Smooth muscle cell (in vitro differentiated cells): ENCODE data around the gene LAMC3. TPM values are rescaled to one million over a fixed set of nuclear protein-coding genes. Genes with fewer than 3 reads are reported as not detected.

Experiments
- DNase-seq: peaks from one replicate; lab custom pipeline; 2025; ENCODE audit not compliant: unreplicated experiment; lab: John Stamatoyannopoulos, UW
- H2AFZ ChIP-seq: fragments of 200-600 bp; sonication (generic); 2 replicates; pipeline ENCODE4 v1.6.0; 2016; ENCODE audit warnings: antibody characterized with exemption, low read depth, mild to moderate bottlenecking
- H3F3A ChIP-seq: fragments of 200-600 bp; sonication (generic); 2 replicates; pipeline ENCODE4 v1.6.0; 2017; ENCODE audit warnings: antibody characterized with exemption, low read depth
- H3K27ac ChIP-seq: fragments of 200-600 bp; sonication (generic); 2 replicates; pipeline ENCODE4 v1.5.1; 2016; ENCODE audit warnings: low read depth, mild to moderate bottlenecking
- H3K27me3 ChIP-seq: fragments of 200-600 bp; sonication (generic); 2 replicates; pipeline ENCODE4 v1.6.1; 2016; ENCODE audit warnings: low read depth, mild to moderate bottlenecking
- H3K36me3 ChIP-seq: fragments of 200-600 bp; sonication (generic); 2 replicates; pipeline ENCODE4 v1.5.1; 2016; ENCODE audit warnings: low read depth
- H3K4me1 ChIP-seq: fragments of 200-600 bp; sonication (generic); 2 replicates; pipeline ENCODE4 v1.5.1; 2016; ENCODE audit warnings: low read depth
- H3K4me2 ChIP-seq: fragments of 200-600 bp; sonication (generic); 2 replicates; pipeline ENCODE4 v1.6.0; 2016; ENCODE audit warnings: mild to moderate bottlenecking
- H3K4me3 ChIP-seq: fragments of 200-600 bp; sonication (generic); 2 replicates; pipeline ENCODE4 v1.5.1; 2016; ENCODE audit warnings: mild to moderate bottlenecking
- H3K79me2 ChIP-seq: fragments of 200-600 bp; sonication (generic); 2 replicates; pipeline ENCODE4 v1.6.0; 2016; ENCODE audit warnings: low read depth, mild to moderate bottlenecking
- H3K9ac ChIP-seq: fragments of 200-600 bp; sonication (generic); 2 replicates; pipeline ENCODE4 v1.6.0; 2016; ENCODE audit warnings: low read depth
- H3K9me3 ChIP-seq: fragments of 200-600 bp; sonication (generic); replicated peaks from 2 replicates; pipeline ENCODE4 v1.5.1; 2016; ENCODE audit warnings: low read depth
- H4K20me1 ChIP-seq: fragments of 200-600 bp; sonication (generic); 2 replicates; pipeline ENCODE4 v1.6.0; 2016; ENCODE audit warnings: low read depth
- WGBS: methylation state at CpG from one replicate; pipeline ENCODE4 v1.1.7; 2016; ENCODE audit warnings: low lambda C conversion rate; 5-methylcytosine and 5-hydroxymethylcytosine counted together
- polyA plus RNA-seq: library from polyadenylated mRNA; unstranded; fragments of >200 nt; fragmentation: Nextera tagmentation; extraction: Ambion mirVana; gene quantifications from 2 replicates; pipeline ENCODE4 v1.2.1, GENCODE V29; 2016
- total RNA-seq: library from RNA; depleted of rRNA; stranded (reverse); fragments of >200 nt; gene quantifications from 2 replicates; pipeline ENCODE4 v1.2.3, GENCODE V29; 2014
- TF ChIP-seq, protein P1 (sequence below): fragments of 200-600 bp; sonication (generic); IDR thresholded peaks from 2 replicates; pipeline ENCODE4 v1.5.1; 2017; ENCODE audit warnings: borderline replicate concordance, mild to moderate bottlenecking, antibody characterized with exemption; ENCODE audit not compliant: insufficient read depth, poor library complexity, severe bottlenecking

Gene LAMC3
- total and polyA plus RNA-seq, 2 experiments from 2014 or later: 21.3 to 72.0 TPM

- Histone ChIP-seq H3K4me3 (no peak overlapping the region), H3K4me2 (no peak overlapping the region), H3K9me3 (no peaks in the 10 kb centered on the region), H3K4me1 (no peaks in the 10 kb centered on the region), H3K27ac (no peak overlapping the region), H4K20me1 (no peaks in the 10 kb centered on the region), H3K27me3 (no peaks in the 10 kb centered on the region), H2AFZ (no peak overlapping the region), H3K9ac (no peak overlapping the region), H3F3A (no peaks in the 10 kb centered on the region), H3K79me2 (no peaks in the 10 kb centered on the region), H3K36me3 (no peaks in the 10 kb centered on the region)
- DNase-seq: no peak
- TF ChIP-seq, protein P1, sequence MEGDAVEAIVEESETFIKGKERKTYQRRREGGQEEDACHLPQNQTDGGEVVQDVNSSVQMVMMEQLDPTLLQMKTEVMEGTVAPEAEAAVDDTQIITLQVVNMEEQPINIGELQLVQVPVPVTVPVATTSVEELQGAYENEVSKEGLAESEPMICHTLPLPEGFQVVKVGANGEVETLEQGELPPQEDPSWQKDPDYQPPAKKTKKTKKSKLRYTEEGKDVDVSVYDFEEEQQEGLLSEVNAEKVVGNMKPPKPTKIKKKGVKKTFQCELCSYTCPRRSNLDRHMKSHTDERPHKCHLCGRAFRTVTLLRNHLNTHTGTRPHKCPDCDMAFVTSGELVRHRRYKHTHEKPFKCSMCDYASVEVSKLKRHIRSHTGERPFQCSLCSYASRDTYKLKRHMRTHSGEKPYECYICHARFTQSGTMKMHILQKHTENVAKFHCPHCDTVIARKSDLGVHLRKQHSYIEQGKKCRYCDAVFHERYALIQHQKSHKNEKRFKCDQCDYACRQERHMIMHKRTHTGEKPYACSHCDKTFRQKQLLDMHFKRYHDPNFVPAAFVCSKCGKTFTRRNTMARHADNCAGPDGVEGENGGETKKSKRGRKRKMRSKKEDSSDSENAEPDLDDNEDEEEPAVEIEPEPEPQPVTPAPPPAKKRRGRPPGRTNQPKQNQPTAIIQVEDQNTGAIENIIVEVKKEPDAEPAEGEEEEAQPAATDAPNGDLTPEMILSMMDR: no peak
- 85% methylated on average over 9 of the region's 9 CpGs for WGBS
These were observed 54.0 kb downstream of the LAMC3 start for GRCh38 chr9:131062969-131063368.

DNA sequence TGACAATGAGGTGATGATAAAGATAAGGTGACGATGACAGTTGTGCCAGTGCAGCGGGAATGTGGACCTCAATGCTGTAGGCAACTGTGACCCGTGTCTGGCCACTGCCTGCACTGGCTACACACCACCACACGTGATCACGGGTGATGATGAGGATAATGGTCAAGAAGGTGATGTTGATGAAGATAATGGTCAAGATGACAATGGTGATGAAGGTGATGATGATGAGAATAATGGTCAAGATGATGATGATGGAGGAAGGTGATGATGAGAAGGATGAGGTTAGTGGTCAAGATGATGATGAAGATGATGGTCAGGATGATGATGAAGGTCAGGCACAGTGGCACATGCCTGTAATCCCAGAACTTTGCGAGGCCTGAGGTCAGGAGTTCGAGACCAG, 56.6 kb downstream of the LAMC3 start:
- H4K20me1 ChIP-seq: no peaks in the 10 kb centered on the region
- H3K4me2 ChIP-seq: no peak overlapping the region
- no peaks in the 10 kb centered on the region for H3K4me1 ChIP-seq
- no peak overlapping the region for H2AFZ ChIP-seq
- WGBS: 98% methylated on average over 7 of the region's 7 CpGs
- no peaks in the 10 kb centered on the region for H3K9me3 ChIP-seq
- H3K27ac ChIP-seq: no peak overlapping the region
- H3K36me3 ChIP-seq: no peaks in the 10 kb centered on the region
- H3K9ac ChIP-seq: no peak overlapping the region
- no peak for DNase-seq
- no peaks in the 10 kb centered on the region for H3F3A ChIP-seq
- TF ChIP-seq, protein P1: no peak
- H3K79me2 ChIP-seq: no peaks in the 10 kb centered on the region
- no peaks in the 10 kb centered on the region for H3K27me3 ChIP-seq
- no peak overlapping the region for H3K4me3 ChIP-seq

DNA sequence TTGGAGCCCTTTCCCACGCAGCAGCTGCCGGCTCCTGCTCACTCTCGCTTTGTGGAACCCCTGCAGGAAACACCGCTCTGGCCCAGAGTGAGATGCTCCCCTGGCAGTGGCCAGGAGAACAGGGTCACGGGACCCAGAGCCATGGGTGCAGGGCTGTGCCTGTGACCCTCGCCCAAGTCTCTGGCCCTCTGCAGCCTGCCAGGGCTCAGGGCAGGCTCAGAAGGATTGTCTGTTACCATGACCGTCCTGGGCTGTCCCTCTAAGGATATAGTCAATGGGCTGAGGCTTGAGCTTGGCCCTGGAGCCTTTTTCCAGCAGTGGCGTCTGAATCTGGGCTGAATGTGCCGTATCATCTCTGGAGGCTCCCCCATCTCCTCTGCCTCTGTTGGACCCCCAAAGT, 58.7 kb downstream of the LAMC3 start:
- Histone ChIP-seq H2AFZ (no peak overlapping the region), H3F3A (no peaks in the 10 kb centered on the region), H3K79me2 (no peaks in the 10 kb centered on the region), H4K20me1 (no peaks in the 10 kb centered on the region), H3K4me1 (no peaks in the 10 kb centered on the region), H3K27me3 (no peaks in the 10 kb centered on the region), H3K4me3 (no peak overlapping the region), H3K36me3 (no peaks in the 10 kb centered on the region), H3K4me2 (no peak overlapping the region), H3K9me3 (no peaks in the 10 kb centered on the region), H3K27ac (no peak overlapping the region), H3K9ac (no peak overlapping the region)
- no peak for DNase-seq
- 84% methylated on average over 9 of the region's 9 CpGs for WGBS
- TF ChIP-seq, protein P1: no peak

- H3K36me3 ChIP-seq: no peaks in the 10 kb centered on the region
- no peak overlapping the region for H2AFZ ChIP-seq
- no peaks in the 10 kb centered on the region for H3K4me1 ChIP-seq
- no peak overlapping the region for H3K27ac ChIP-seq
- H3K9me3 ChIP-seq: no peaks in the 10 kb centered on the region
- TF ChIP-seq, protein P1: no peak
- no peak overlapping the region for H3K9ac ChIP-seq
- H3K79me2 ChIP-seq: no peaks in the 10 kb centered on the region
- WGBS: 93% methylated on average over 13 of the region's 14 CpGs
- no peaks in the 10 kb centered on the region for H3F3A ChIP-seq
- H3K4me3 ChIP-seq: no peak overlapping the region
- no peaks in the 10 kb centered on the region for H3K27me3 ChIP-seq
- H3K4me2 ChIP-seq: no peak overlapping the region
- H4K20me1 ChIP-seq: no peaks in the 10 kb centered on the region
- DNase-seq: no peak
These were observed 59.3 kb downstream of the LAMC3 start for GRCh38 chr9:131068076-131068816.
